Measurements from ENCODE around the gene PPP1R13B. TPM values are rescaled to one million over a fixed set of nuclear protein-coding genes. Genes with fewer than 3 reads are reported as not detected.

Gene PPP1R13B
- polyA plus RNA-seq, 1 of the 3 experiments (the other 2 are of a cell fraction) = 5.7 TPM

- no peaks in the 10 kb centered on the region for H4K20me1 ChIP-seq (ENCODE audit: insufficient read depth)
- CTCF ChIA-PET = no interaction called here
- no peaks in the 10 kb centered on the region for H3K9me2 ChIP-seq
- no peaks in the 10 kb centered on the region for H3F3A ChIP-seq (replicated peaks; ENCODE audit: insufficient read depth)
- no peaks in the 10 kb centered on the region for H3K79me2 ChIP-seq (ENCODE audit: insufficient read depth)
- TF ChIP-seq PBX3 (IDR thresholded peaks at IDR 0.05) (no peak), FOXJ3 (CRISPR knock-in tag; IDR thresholded peaks at IDR 0.05) (no peak), MXI1 (IDR thresholded peaks at IDR 0.05; ENCODE audit: low read depth, low read length) (no peak), RAD21 (IDR thresholded peaks at IDR 0.05; ENCODE audit: low read length) (no peak), IRF3 (IDR thresholded peaks at IDR 0.05; ENCODE audit: low read depth, low read length) (no peak), FOXM1 (IDR thresholded peaks at IDR 0.05; ENCODE audit: low read depth) (no peak)
- no peak overlapping the region for H2AFZ ChIP-seq (ENCODE audit: low read depth)
- peaks cover 0 to 18% of the 10 kb centered on the region in 2 experiments for H3K36me3 ChIP-seq (replicated peaks in 1 of 2; ENCODE audit: control insufficient read depth in 1 of 2, insufficient read depth in 2 of 2, low read length in 1 of 2)
- H3K27me3 ChIP-seq (ENCODE audit: insufficient read depth) = no peaks in the 10 kb centered on the region
- H3K4me3 ChIP-seq (ENCODE audit: low read depth in 2 of 2, low read length in 1 of 2) = no peak overlapping the region
- H3K4me1 ChIP-seq (ENCODE audit: control insufficient read depth in 1 of 2, insufficient read depth in 2 of 2, low read depth in 1 of 2, low read length in 1 of 2) = no peaks in the 10 kb centered on the region; a peak in 1 of 4 replicates
- POLR2A ChIA-PET = no interaction called here
- no peak overlapping the region for H3K9ac ChIP-seq
- DNase-seq = no peak
- 95% methylated on average over 11 of the region's 14 CpGs for WGBS (ENCODE audit: low lambda C conversion rate)
- H3K4me2 ChIP-seq = no peak overlapping the region
- H3K27ac ChIP-seq (ENCODE audit: low read depth in 2 of 2, low read length in 1 of 2) = no peak overlapping the region
- no peaks in the 10 kb centered on the region for H3K9me3 ChIP-seq
Observed at GRCh38 chr14:103742499-103743255, 104.7 kb downstream of the PPP1R13B start.

- Histone ChIP-seq H3K27me3 (ENCODE audit: insufficient read depth) (no peaks in the 10 kb centered on the region), H3K9me2 (no peaks in the 10 kb centered on the region), H3K9me3 (no peaks in the 10 kb centered on the region), H4K20me1 (ENCODE audit: insufficient read depth) (no peaks in the 10 kb centered on the region), H3K4me3 (ENCODE audit: low read depth in 2 of 2, low read length in 1 of 2) (no peak overlapping the region), H3K27ac (ENCODE audit: low read depth in 2 of 2, low read length in 1 of 2) (no peak overlapping the region), H3K9ac (no peak overlapping the region), H3K36me3 (replicated peaks in 1 of 2; ENCODE audit: control insufficient read depth in 1 of 2, insufficient read depth in 2 of 2, low read length in 1 of 2) (peaks cover 0 to 25% of the 10 kb centered on the region in 2 experiments), H2AFZ (ENCODE audit: low read depth) (no peak overlapping the region), H3K4me1 (ENCODE audit: control insufficient read depth in 1 of 2, insufficient read depth in 2 of 2, low read depth in 1 of 2, low read length in 1 of 2) (no peaks in the 10 kb centered on the region; a peak in 1 of 4 replicates), H3K79me2 (ENCODE audit: insufficient read depth) (no peaks in the 10 kb centered on the region), H3K4me2 (no peak overlapping the region), H3F3A (replicated peaks; ENCODE audit: insufficient read depth) (no peaks in the 10 kb centered on the region)
- whole genome bisulfite sequencing (ENCODE audit: low lambda C conversion rate) = 100% methylated on average over 1 of the region's 9 CpGs
- CTCF ChIA-PET = interaction anchor here (0.8 kb wide), 1 partner anchor 18 kb away, joined by 3 read pairs; no protein-coding TSS in a partner anchor
- DNase-seq = no peak
- POLR2A ChIA-PET = no interaction called here
- TF ChIP-seq NFIC (IDR thresholded peaks at IDR 0.05; ENCODE audit: borderline replicate concordance) = no peak
- TF ChIP-seq MEF2A (IDR thresholded peaks at IDR 0.05; ENCODE audit: borderline replicate concordance, low read depth) = no peak
- TF ChIP-seq CHD2 (IDR thresholded peaks at IDR 0.05; ENCODE audit: low read length, partially characterized antibody) = no peak
- TF ChIP-seq POLR2AphosphoS5 (IDR thresholded peaks at IDR 0.05; ENCODE audit: low read depth, low read length) = no peak
- no peak for TF ChIP-seq TCF12 (IDR thresholded peaks at IDR 0.05)
- no peak for TF ChIP-seq ELF1 (IDR thresholded peaks at IDR 0.05)
- TF ChIP-seq IRF3 (IDR thresholded peaks at IDR 0.05; ENCODE audit: low read depth, low read length) = no peak
- TF ChIP-seq NRF1 (IDR thresholded peaks at IDR 0.05; ENCODE audit: low read depth, low read length) = no peak
- no peak for TF ChIP-seq RCOR1 (IDR thresholded peaks at IDR 0.05; ENCODE audit: low read length)
- no peak for TF ChIP-seq RFX5 (IDR thresholded peaks at IDR 0.05; ENCODE audit: low read length)
- TF ChIP-seq EZH2phosphoT487 (IDR thresholded peaks at IDR 0.05; ENCODE audit: borderline replicate concordance, low read depth) = no peak
- TF ChIP-seq REST (IDR thresholded peaks at IDR 0.05; ENCODE audit: low read depth, low read length) = no peak
- no peak for TF ChIP-seq TEAD4 (IDR thresholded peaks at IDR 0.05; ENCODE audit: borderline replicate concordance, insufficient read depth)
- TF ChIP-seq EP300 (IDR thresholded peaks at IDR 0.05; ENCODE audit: borderline replicate concordance in 1 of 2, low read depth in 1 of 2, low read length in 1 of 2) = no peak
Observed at GRCh38 chr14:103741876-103742275, 105.5 kb downstream of the PPP1R13B start.
